GM06990 (cell line): ENCODE data around the gene ACO2.
"Not testable (repeated sequence)": the region's sequence is repeated elsewhere in the genome, so short reads cannot be mapped to it uniquely, and the experiment has no call there.

Experiments used
- DNase-seq: peaks from one replicate; pipeline ENCODE4 v3.0.0-alpha.2; 2011; ENCODE audit not compliant: insufficient read length; ENCODE audit errors: extremely low read depth
- H3K27me3 ChIP-seq: replicated peaks from 2 replicates; pipeline ENCODE4 v1.6.0; 2011; ENCODE audit warnings: low read length; ENCODE audit not compliant: control insufficient read depth, insufficient read depth
- H3K36me3 ChIP-seq: 2 replicates; pipeline ENCODE4 v1.5.1; 2011; ENCODE audit warnings: low read length; ENCODE audit not compliant: control insufficient read depth, insufficient read depth
- H3K4me3 ChIP-seq: replicated peaks from 2 replicates; pipeline ENCODE4 v1.5.1; 2011; ENCODE audit warnings: low read depth, mild to moderate bottlenecking, control low read depth, low read length
- TF ChIP-seq, protein P1 (sequence below): IDR thresholded peaks from 2 replicates; pipeline ENCODE4 v1.5.1; 2011; ENCODE audit warnings: low read length, control low read depth, mild to moderate bottlenecking, inconsistent platforms; ENCODE audit not compliant: insufficient read depth, poor library complexity, severe bottlenecking

ACO2 gene

DNA sequence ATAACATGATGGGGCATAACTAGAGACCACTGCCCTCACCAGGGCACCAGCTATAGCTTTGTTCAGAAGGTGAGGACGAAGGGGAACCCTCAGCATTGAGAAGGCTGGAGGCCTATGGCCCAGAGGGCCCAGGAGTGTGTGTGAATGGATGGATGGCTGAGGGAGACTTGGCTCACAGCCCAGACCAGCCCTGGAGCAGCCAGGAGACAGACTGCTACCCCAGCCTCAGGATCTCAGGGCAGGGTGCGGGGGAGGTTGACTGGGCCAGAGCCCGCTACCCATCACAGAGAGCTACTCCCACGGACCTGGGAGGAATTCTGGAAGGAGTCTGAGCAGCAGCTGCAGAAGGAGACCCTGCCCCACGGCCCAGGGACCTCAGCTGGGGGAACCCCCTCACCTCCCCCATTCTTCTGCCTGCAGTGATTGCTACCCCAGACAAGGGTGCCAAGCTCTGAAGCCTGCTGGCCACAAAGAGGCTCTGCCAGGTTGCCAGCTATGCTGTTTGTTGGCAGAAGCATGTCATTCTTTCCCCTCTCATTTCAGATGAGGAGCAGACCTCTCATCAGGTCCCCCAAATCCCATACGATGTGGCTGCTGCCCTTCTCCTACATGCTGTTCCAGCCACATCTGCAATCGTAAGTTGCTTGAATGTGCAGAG is 86.5 kb downstream of the ACO2 start:
- no peaks in the 10 kb centered on the region for H3K36me3 ChIP-seq
- no peak for DNase-seq
- TF ChIP-seq, protein P1, sequence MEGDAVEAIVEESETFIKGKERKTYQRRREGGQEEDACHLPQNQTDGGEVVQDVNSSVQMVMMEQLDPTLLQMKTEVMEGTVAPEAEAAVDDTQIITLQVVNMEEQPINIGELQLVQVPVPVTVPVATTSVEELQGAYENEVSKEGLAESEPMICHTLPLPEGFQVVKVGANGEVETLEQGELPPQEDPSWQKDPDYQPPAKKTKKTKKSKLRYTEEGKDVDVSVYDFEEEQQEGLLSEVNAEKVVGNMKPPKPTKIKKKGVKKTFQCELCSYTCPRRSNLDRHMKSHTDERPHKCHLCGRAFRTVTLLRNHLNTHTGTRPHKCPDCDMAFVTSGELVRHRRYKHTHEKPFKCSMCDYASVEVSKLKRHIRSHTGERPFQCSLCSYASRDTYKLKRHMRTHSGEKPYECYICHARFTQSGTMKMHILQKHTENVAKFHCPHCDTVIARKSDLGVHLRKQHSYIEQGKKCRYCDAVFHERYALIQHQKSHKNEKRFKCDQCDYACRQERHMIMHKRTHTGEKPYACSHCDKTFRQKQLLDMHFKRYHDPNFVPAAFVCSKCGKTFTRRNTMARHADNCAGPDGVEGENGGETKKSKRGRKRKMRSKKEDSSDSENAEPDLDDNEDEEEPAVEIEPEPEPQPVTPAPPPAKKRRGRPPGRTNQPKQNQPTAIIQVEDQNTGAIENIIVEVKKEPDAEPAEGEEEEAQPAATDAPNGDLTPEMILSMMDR, result no peak
- peaks cover 1% of the 10 kb centered on the region; the same call in 1 of the 2 replicates for H3K27me3 ChIP-seq
- no peak overlapping the region for H3K4me3 ChIP-seq

GRCh38 chr22:41556561-41556960 is 87.6 kb downstream of the ACO2 start:
- peaks cover 1% of the 10 kb centered on the region for H3K27me3 ChIP-seq
- TF ChIP-seq, protein P1, result no peak
- H3K36me3 ChIP-seq, result no peaks in the 10 kb centered on the region
- no peak for DNase-seq
- no peak overlapping the region for H3K4me3 ChIP-seq

DNA sequence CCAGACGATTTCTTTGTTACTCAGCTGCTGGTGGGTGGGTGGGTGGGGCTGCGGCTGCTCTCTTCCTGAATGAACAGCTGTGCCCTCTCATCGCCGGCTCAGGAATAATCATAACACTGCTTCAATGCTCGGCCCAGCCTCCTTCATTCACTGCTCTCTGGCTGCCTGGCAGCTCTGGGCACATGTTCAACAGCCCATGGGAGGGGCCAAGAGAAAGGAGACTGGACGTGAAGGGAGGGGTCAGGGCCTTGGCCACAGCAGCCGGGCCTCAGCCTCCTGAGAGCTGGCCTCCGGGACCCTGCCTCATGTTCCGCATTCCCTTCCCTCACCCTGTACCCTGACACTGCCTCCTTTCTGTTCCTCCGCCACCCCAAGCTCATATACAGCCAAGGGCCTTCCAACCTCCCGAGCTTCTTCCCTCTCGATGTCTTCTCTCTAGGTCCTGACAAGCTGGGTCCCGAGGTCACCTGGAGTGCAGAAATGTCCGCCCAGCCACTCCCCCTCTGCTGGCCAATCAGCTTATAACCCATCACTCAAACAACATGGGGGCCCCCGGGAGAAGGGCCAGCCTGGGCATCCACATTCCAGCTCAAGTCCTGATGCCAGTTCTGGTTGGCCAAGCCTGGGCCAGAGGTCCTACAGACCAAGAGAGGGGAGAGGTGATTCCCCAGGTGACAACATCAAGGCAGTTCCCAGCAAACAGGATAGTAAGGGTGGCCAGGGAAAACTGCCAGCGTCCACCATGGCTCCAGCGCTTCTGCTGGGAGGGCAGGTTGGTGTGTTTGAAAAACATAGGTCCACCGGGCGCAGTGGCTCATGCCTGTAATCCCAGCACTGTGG is 88.7 kb downstream of the ACO2 start:
- H3K4me3 ChIP-seq, result no peak overlapping the region
- H3K36me3 ChIP-seq, result no peaks in the 10 kb centered on the region
- H3K27me3 ChIP-seq, result no peaks in the 10 kb centered on the region; the same call in 1 of the 2 replicates
- no peak for DNase-seq
- TF ChIP-seq, protein P1, result no peak

- DNase-seq, H3K36me3 ChIP-seq: not testable (repeated sequence)
Observed at GRCh38 chr22:41558241-41558630, 89.3 kb downstream of the ACO2 start.

GRCh38 chr22:41560095-41560471 is 91.2 kb downstream of the ACO2 start:
- Histone ChIP-seq H3K36me3 (no peaks in the 10 kb centered on the region), H3K27me3 (no peaks in the 10 kb centered on the region; the same call in 1 of the 2 replicates), H3K4me3 (no peak overlapping the region)
- no peak for DNase-seq
- TF ChIP-seq, protein P1, result no peak

More at GRCh38 chr22:41558241-41558630, 89.3 kb downstream of the ACO2 start:
- H3K27me3 ChIP-seq, H3K4me3 ChIP-seq: not testable (repeated sequence)

DNA sequence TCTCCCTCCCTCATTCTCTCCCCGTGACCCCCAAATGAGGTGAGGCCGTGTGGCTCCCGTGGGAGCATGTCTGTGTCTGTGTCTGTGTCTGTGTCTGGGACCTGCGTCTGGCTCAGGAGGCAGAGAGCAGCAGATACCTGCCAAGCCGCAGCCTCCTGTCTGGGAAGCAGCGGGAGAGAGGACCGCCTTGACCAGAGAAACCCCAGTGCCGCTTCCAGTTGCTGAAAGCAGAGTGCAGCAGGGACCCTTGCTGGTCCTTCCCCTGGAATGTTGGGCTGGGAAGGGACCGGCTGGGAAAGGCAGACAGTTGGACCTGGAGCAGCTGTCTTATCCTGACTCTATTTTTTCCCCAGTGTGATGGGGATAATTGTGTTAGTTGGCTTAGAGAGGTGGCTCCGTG is 92.4 kb downstream of the ACO2 start:
- H3K4me3 ChIP-seq, result no peak overlapping the region
- H3K27me3 ChIP-seq, result no peaks in the 10 kb centered on the region; the same call in 1 of the 2 replicates
- TF ChIP-seq, protein P1, result no peak
- H3K36me3 ChIP-seq, result no peaks in the 10 kb centered on the region
- no peak for DNase-seq
